Measurements from ENCODE around the gene AP2A2. TPM values are rescaled to one million over a fixed set of nuclear protein-coding genes. Genes with fewer than 3 reads are reported as not detected.

Gene AP2A2
- total RNA-seq, 1 experiment from 2014 or later, result 62.0 TPM

DNA sequence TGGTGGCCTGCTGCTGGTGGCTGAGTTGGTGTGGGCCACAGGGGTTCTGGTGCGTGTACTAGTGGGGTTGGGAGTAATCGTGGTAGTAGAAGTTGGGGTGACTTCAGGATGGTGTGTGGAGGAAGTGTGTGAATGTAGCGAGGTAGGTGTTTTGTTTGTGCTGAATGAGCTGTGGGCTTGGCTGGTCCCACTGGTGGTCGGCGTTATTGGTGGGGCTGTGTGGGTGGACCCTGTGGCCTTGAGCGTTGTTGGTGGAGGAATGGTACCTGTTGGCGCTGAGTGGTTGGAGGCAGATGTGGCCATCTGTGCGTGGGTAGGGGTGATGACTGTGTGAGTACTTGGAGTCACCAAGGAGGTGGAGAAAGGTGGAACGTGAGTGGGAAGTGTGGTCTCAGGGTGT lies 92.4 kb downstream of the AP2A2 start:
- H3K4me1 ChIP-seq (ENCODE audit: insufficient read depth, low read length, poor library complexity, severe bottlenecking), result no peaks in the 10 kb centered on the region
- intact Hi-C loops (cut with micrococcal nuclease; ENCODE audit: unreplicated experiment), result no loop called here
- no TSS peak for BruUV-seq (replicated peaks)

DNA sequence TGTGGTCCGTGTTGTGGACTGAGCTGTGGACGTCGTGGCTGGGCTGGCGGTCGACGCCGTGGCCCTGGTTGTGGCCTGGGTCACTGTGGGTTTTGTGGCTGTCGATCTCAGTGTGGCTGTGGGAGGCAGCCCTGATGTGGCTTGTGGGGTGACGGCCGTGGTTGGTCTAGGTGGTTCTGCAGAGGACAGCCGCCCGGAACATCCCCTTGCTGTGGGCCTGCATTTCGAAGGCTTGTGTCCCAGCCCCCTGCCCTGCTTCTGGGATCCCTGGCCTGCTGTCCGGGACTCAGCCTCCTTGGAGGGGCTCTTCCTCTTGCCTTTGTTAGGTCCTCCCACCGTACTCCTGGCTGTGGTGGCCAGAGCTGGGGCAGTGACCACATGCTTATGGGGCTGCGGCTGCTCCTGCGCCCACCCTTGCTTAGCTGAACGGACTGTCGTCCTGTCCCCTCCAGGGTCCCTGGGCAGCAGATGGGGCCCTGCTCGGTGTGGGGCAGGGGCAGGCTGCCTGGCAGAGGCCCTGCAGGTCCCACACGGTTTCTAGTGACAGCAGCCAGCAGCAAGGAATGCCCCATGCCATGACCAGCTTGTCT lies 93.7 kb downstream of the AP2A2 start:
- ChIA-PET POLR2A (ENCODE audit: low non-redundant PET) (no interaction called here), CTCF (no interaction called here)
- H3K9me3 ChIP-seq (ENCODE audit: low read depth, low read length, poor library complexity, severe bottlenecking), result no peaks in the 10 kb centered on the region
- no peak overlapping the region for H3K4me3 ChIP-seq (ENCODE audit: low read depth, low read length, poor library complexity, severe bottlenecking)
- intact Hi-C loops (cut with micrococcal nuclease; ENCODE audit: unreplicated experiment), result no loop called here
- H3K27me3 ChIP-seq (replicated peaks; ENCODE audit: insufficient read depth, low read depth, low read length, poor library complexity), result no peaks in the 10 kb centered on the region
- no TSS peak for BruUV-seq (replicated peaks)
- TF ChIP-seq, protein P1, sequence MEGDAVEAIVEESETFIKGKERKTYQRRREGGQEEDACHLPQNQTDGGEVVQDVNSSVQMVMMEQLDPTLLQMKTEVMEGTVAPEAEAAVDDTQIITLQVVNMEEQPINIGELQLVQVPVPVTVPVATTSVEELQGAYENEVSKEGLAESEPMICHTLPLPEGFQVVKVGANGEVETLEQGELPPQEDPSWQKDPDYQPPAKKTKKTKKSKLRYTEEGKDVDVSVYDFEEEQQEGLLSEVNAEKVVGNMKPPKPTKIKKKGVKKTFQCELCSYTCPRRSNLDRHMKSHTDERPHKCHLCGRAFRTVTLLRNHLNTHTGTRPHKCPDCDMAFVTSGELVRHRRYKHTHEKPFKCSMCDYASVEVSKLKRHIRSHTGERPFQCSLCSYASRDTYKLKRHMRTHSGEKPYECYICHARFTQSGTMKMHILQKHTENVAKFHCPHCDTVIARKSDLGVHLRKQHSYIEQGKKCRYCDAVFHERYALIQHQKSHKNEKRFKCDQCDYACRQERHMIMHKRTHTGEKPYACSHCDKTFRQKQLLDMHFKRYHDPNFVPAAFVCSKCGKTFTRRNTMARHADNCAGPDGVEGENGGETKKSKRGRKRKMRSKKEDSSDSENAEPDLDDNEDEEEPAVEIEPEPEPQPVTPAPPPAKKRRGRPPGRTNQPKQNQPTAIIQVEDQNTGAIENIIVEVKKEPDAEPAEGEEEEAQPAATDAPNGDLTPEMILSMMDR (conservative IDR thresholded peaks at IDR 0.05; ENCODE audit: low read depth, low read length), result no peak
- no peak for TF ChIP-seq EZH2 (IDR thresholded peaks at IDR 0.05; ENCODE audit: borderline replicate concordance, low read depth, low read length, poor library complexity, severe bottlenecking)
- no peaks in the 10 kb centered on the region for H3K4me1 ChIP-seq (ENCODE audit: insufficient read depth, low read length, poor library complexity, severe bottlenecking)
- no peak overlapping the region for H3K27ac ChIP-seq (ENCODE audit: low read depth, low read length, poor library complexity, severe bottlenecking)
- no peak for DNase-seq (ENCODE audit: low spot score)
- no peaks in the 10 kb centered on the region for H3K36me3 ChIP-seq (ENCODE audit: insufficient read depth, low read length, poor library complexity, severe bottlenecking)

More for the DNA sequence above, 92.4 kb downstream of the AP2A2 start:
- CTCF ChIA-PET, result no interaction called here
- H3K27me3 ChIP-seq (replicated peaks; ENCODE audit: insufficient read depth, low read depth, low read length, poor library complexity), result no peaks in the 10 kb centered on the region
- H3K9me3 ChIP-seq (ENCODE audit: low read depth, low read length, poor library complexity, severe bottlenecking), result no peaks in the 10 kb centered on the region
- H3K4me3 ChIP-seq (ENCODE audit: low read depth, low read length, poor library complexity, severe bottlenecking), result no peak overlapping the region
- TF ChIP-seq, protein P1 (conservative IDR thresholded peaks at IDR 0.05; ENCODE audit: low read depth, low read length), result no peak
- no peak for TF ChIP-seq EZH2 (IDR thresholded peaks at IDR 0.05; ENCODE audit: borderline replicate concordance, low read depth, low read length, poor library complexity, severe bottlenecking)
- no peak for DNase-seq (ENCODE audit: low spot score)
- no peak overlapping the region for H3K27ac ChIP-seq (ENCODE audit: low read depth, low read length, poor library complexity, severe bottlenecking)
- H3K36me3 ChIP-seq (ENCODE audit: insufficient read depth, low read length, poor library complexity, severe bottlenecking), result no peaks in the 10 kb centered on the region
- POLR2A ChIA-PET (ENCODE audit: low non-redundant PET), result no interaction called here

DNA sequence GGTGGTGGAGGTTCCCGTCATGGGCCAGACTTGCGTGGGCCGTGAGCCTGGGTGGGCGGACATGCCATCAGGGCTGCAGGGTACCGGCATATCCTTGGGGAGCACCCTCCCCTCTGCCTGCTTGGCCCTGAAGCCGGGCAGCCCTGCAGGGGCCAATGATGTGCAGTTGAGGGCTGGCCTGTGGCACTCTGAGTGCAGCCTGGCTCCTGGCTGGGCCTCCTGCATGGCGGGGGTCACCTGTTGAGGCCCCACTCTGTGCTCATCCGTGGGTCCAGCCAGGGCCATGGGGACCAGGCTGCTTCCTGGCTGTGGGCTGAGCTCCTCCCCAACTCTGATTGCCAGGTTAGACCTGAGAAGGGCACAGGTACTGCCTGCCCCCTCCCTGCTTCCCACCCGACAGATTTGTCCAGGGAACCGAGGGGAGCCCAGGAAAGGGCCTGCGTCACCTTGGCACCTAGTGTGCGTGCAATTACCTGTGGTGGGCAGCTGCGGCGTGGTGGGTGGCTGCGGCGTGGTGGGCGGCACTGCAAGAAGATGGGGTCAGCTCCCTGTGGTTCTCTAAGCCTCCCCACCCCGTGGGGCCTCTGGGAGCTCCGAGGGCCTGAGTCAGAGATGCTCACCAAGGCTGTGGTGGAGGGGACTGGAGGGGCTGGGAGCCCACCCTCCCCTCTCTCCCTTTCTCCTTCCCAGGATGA lies 94.7 kb downstream of the AP2A2 start:
- no peak for DNase-seq (ENCODE audit: low spot score)
- no TSS peak for BruUV-seq (replicated peaks)
- CTCF ChIA-PET, result no interaction called here
- TF ChIP-seq EZH2 (IDR thresholded peaks at IDR 0.05; ENCODE audit: borderline replicate concordance, low read depth, low read length, poor library complexity, severe bottlenecking), result no peak
- TF ChIP-seq, protein P1 (conservative IDR thresholded peaks at IDR 0.05; ENCODE audit: low read depth, low read length), result no peak
- Histone ChIP-seq H3K27ac (ENCODE audit: low read depth, low read length, poor library complexity, severe bottlenecking) (no peak overlapping the region), H3K4me3 (ENCODE audit: low read depth, low read length, poor library complexity, severe bottlenecking) (no peak overlapping the region), H3K27me3 (replicated peaks; ENCODE audit: insufficient read depth, low read depth, low read length, poor library complexity) (no peaks in the 10 kb centered on the region), H3K4me1 (ENCODE audit: insufficient read depth, low read length, poor library complexity, severe bottlenecking) (no peaks in the 10 kb centered on the region), H3K36me3 (ENCODE audit: insufficient read depth, low read length, poor library complexity, severe bottlenecking) (no peaks in the 10 kb centered on the region), H3K9me3 (ENCODE audit: low read depth, low read length, poor library complexity, severe bottlenecking) (no peaks in the 10 kb centered on the region)
- intact Hi-C loops (cut with micrococcal nuclease; ENCODE audit: unreplicated experiment), result no loop called here
- POLR2A ChIA-PET (ENCODE audit: low non-redundant PET), result interaction anchor here (0.6 kb wide), 1 partner anchor 209 kb away, joined by 4 read pairs; no protein-coding TSS in a partner anchor
